Stimulated activated CD4-positive, alpha-beta T cell treated with anti-CD3 and anti-CD28 coated beads, TNF-alpha, amount 100 ng/mL, for 4 hours (primary cell): ENCODE data around the gene CD151.

Experiments
- DNase-seq, 3 experiments: peaks; one replicate each; pipeline ENCODE4 v3.0.0-alpha.2; 2020; ENCODE audit warnings: low read depth in 3 of 3

Gene CD151

DNA sequence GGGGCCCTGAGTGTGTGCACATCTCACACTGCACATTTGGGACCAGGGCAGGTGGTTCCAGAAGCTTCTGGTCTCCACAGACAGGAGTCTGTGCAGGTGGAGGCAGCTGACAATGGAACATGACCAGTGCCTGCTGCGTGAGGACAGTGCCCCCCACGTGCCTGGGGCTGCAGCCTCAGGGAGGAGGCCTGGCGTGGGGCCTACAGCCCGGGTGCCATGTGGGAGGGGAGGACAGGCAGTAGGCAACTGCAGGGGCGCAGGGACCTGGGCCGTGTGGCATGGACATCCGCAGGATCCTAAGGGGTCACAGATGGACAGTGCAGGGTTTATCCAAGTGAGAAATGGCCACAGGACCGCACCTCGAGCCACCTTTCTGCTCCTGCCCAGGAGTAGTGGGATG lies 38.7 kb downstream of the CD151 start:
- DNase-seq = no peak

DNA sequence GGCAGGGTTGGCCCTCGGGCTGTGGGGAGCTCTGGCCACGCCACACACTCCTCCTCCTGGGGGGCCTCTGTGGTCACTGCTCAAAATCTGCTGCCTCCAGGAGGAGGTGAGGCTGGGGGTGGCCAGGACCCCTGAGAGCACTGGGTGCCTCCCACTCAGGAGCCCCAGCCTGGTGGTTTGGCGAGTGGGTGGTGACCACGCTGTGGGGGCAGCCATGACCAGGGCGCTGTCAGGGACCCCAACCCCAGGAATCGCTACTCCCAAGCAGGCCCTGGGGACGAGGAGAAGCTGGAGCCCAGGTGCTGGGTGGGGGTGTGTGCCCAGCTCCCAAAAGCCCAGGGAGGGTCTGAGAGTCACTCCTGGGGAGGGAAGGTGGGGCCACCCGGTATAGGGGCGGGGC lies 40.0 kb downstream of the CD151 start:
- no peak for DNase-seq

DNA sequence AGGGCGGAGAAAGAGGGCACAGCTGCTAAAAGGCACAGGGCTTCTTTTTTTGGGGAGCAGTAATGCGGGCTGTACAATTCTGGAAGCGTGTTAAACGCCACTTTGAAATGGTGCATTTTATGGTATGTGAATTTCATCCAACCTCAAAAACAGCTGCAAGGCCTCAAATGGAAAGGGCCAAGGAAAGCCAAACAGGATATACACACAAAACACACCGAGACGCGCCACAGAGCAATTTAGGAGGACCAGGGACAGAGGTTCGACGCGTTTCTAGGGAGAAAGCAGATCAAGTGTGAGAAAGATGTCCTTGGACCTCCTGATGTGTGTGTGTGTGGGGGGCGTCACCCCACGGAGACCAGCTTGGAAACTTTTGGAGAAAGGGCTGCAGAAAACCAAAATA lies 41.0 kb downstream of the CD151 start:
- no peak for DNase-seq

DNA sequence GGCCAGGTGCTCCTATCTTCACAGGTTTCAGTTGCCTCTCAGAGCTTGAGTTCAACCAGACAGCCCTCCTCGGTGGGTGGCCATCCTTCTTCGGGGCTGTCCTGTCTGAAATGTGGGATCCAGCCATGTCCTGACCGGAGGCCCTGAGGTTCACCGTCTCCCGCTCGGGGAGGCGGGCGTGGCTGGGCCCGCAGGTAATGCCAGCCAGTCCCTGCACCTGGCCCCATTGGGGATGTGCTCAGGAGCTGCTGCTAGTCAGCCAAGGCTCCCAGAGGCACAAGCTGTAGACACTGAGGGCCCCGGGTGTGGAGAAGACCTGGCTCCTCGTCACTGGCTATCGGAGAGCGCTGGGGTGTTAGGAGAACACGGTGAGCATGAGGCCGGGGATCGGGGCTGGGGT lies 42.5 kb downstream of the CD151 start:
- no peak for DNase-seq

DNA sequence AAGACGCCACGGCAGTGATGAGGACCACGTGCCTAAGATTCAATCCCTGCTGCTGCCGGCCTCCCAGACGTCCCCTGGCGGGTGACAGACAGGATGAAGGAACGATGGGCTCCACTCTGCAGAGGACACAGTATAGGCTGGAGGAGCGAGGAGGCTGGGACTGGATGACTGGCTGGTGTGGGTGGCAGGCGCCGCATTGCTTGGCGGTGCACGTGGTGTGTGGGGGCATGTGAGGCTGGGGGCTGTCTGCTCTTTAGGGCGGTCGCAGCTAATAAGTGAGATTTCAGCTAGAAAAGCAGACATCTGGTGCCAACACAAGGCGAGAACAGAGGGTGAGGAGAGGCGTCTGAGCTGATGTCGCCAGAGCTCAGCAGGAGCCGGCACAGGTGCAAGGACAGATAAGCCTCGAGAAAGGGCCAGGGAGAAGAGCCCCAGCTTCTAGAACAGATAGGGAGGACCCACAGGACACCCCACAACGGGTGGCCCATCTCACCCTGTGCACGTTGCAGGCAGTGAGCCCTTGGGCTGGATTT lies 43.1 kb downstream of the CD151 start:
- DNase-seq = no peak

DNA sequence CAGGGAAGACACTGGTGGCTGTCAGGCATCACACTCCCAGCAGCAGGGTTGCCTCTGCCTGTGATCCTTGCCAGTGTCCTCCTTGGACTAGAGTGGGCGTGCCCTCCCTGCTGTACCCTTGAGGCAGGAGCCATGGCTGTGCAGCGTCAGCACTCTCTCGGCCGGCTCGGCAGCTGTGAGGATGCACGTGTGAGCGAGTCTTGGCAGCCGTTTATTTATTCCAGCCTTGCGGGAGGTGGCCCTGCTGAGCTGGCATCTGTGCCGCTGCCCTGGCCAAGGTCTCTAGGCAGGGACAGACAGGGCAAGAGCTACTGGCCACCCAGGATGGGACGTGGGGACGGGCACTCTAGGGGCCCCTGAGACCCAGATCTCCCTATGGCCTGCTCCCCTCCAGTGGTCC lies 43.8 kb downstream of the CD151 start:
- no peak for DNase-seq

DNA sequence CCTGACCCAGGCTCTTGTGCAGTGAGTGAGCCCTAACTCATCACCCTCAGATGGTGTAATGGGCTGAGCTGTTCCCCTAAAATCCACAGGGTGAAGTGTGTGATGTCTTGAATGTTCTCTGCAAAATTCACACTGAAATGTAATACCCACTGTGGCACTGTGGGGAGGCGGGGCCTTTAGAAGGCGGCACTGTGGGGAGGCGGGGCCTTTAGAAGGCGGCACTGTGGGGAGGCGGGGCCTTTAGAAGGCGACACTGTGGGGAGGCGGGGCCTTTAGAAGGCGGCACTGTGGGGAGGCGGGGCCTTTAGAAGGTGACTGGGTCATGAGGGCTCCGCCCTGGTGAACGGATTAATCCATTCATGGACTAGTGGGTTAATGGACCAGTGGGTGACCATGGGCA lies 44.8 kb downstream of the CD151 start:
- DNase-seq = no peak

DNA sequence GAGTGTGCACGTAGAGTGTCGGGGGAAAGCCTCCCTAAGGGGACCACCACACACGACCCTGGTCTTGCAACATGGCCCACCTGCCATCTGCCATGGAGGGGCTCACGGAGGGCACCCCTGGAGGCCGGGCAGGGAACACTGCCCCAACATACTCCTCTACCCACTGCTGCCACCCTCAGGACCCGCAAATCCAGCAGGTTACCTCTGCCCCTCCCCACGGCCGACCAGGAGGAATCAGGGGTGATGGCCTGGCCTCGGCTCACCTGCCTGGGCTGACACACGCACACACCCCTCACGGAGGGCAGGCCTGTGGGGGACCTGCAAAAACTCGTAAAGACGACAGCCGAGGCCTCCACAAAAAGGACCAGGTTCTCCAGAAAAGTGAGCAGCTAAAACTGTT lies 47.7 kb downstream of the CD151 start:
- DNase-seq = no peak

DNA sequence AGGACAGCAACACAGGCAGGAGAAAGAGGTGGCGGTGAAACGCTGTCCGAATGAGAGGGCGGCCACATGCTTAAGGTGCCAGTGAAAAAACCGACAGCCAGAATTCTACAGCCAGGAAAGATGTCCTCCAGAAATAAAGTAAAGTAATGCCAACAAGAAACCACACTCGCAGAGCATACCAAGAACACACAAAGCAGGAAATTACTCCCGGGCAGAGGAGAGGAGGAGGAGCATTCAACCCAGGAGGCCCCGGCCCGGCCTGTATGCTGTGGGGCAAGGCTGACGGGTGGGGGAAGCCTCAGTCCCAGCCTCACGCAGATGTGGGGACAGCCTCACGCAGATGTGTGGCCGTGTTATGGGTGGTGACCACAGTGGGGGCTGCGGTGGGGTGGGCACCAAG lies 49.8 kb downstream of the CD151 start:
- DNase-seq = no peak

DNA sequence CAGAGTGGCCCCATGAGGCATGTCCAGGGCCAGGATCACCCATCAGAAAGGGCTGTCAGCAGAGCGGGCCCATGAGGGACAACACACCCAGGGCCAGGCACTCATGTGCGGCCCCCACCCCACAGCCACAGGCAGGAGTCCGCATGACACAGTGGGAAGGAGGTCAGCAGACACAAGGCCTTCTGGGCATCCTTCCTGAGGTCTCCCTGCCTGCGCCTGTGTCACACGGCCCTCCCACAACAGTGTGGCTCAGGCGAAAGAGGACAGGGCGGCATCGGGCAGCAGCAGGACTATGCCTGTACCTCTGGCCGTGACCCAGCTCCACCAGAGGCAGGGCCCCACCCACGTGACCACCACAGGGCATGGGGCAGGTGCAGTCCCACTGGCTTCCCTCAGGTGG lies 50.8 kb downstream of the CD151 start:
- no peak for DNase-seq

DNA sequence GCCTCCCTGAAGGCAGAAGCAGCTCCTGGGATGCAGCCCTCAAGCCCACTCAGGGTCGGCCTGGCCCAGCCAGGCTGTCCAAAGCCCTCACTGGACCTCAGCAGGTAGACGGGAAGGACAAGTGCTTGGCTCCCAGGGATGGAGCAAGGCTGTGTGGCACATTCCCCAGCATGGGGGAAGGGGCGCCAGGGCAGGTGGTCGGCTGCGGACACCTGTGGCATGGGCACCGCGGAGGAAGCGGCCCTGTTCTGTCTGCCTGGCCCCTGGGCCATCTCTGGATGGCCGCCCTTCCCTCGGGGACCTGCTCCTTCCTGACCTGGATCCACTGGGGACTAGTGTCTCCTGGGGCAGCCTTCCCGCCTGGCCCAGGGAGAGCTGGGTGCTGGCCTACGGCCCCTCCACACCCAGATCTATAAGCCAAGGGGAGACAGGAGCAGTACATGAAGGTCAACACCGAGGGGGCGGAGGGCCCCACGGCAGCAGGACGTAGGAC lies 51.9 kb downstream of the CD151 start:
- DNase-seq = no peak

DNA sequence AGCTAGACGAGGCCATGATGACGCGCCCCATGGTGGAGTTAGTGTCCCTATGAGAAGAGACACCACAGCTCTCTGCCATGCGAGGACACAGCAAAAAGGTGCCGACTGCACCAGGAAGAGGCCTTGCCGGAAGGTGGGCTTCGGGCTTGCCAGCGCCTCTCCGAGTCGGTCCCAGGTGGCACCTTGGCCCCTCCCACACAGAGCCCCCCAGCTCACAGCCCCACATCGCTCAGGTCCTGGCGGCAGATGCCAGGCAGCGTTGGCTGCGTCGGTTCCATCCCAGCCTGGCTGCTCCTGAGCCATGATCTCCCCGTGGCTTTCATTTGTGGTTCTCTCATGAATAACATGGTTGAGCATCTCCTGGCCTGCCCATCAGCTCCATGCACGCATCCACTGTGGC lies 53.8 kb downstream of the CD151 start:
- no peak for DNase-seq

DNA sequence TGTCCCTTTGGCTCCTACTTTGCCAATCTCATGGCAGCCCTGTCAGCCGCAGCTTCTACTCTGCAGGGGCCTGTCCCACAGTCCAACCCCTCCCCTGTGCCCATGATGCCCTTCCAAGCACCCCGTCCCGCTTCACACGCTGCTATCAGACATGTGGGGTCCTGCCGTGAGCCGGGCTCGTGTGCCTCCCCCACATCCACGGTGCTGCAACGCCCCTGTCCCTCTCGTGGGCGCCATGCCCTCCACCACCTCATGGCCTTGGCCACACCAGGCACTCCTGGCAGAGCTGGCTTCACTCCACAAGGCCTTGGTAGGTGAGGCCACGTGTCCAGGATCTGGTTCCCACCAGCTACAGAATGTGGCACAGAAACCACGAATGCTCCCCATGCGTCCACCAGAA lies 54.8 kb downstream of the CD151 start:
- no peak for DNase-seq
